ENCODE measurements around the gene TPMT.

The TPMT gene

DNA sequence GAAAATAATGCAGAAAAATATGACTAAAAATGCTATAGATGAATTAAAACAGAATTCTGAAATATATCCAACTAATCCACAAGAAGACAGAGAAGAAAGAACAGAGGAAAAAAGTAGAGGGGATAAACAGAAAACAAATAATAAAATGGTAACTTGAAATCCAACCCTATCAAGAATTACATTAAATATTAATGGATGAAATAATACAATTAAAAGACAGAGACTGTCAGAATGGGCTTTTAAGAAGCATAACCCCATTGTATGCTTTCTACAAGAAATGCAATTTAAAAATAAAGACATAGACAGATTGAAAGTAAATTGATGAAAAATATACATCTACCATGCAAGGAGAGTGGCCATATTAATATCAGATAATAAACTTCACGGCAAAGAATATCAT, 47.8 kb downstream of the TPMT start:
- no peak for DNase-seq

DNA sequence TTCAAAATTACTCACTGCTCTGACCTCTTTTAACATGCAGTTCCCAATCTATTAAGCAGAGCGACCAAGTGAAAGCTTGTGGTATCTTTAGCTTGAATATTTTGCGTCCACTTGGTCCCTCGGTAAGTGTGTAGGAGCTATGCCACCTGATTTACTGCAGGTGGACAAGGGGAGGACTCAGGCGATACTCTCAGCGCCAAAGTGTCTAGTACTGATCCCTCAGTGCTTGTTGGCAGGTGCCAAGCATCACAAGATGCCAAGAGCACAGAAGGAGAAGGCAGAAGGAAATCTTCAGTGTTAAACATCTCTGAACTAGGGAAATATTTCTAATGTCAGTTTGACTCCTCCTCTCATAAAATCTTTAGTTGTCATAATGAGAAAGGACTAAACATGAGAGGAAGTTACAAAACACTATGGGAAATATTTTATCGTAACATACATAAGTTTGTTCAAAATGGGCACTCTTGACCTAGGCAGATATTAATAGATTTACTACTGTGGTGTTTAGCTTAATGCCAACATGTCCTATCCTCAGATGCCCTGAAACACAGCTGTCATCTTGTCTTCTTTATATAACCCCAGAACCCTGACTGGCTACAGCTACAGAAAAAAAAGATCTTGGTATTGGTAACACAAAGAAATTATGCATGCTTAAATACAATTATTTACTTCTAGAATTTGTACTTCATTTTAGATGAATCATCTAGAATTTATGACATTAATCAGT, 51.9 kb downstream of the TPMT start:
- DNase-seq: no peak

DNA sequence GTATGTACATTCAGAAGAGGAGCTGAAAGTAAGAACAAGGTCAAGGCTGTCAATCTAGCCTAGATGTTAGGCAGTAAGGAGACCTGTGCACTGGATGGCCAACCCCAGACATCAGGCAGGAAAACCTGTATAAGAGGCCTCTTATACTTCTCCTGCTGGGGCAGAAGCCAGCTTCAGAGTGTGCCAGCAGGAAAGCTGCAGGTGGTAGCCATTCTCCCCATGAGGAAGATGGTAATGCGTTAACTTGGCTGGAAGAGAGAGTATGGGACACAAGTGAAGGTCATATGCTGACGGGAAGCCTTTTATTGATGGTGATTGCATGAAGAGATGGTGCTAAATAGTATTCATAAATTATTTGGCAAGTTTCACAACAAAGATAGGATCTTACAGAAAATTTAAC, 53.0 kb downstream of the TPMT start:
- no peak for DNase-seq

DNA sequence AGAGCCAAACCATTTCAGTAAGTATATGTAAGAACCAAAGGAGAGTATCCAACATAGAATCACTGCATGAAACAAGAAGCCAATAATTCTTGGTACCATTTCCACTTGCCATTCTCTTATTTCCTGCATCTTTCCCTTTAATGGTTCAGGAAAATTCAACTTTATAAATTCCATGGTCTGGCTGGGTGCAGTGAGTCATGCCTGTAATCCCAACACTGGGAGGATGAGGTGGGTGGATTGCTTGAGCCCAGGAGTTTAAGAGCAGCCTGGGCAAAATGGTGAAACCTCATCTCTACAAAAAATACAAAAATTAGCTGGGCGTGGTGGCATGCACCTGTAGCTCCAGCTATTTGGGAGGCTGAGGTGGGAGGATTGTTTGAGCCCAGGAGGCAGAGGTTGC, 53.6 kb downstream of the TPMT start:
- no peak for DNase-seq

DNA sequence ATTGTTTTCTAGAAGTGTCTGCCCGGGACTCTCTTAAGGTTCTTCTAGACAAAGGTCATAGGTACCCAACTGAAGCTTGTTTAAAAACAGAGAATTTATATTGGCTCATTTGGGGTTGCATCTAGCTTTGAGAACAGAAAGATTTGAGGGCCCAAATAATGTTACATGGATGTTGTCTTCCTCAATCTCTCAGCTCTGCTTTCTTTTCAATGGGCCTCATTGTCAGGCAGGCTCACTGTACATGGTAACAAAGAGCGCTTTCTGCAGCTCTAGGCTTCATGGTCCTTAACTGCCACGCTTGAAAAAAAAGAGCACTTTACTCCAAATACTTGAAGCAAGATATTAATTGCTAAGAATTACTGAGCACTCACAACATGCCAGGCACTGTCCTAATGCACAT, 54.6 kb downstream of the TPMT start:
- no peak for DNase-seq

DNA sequence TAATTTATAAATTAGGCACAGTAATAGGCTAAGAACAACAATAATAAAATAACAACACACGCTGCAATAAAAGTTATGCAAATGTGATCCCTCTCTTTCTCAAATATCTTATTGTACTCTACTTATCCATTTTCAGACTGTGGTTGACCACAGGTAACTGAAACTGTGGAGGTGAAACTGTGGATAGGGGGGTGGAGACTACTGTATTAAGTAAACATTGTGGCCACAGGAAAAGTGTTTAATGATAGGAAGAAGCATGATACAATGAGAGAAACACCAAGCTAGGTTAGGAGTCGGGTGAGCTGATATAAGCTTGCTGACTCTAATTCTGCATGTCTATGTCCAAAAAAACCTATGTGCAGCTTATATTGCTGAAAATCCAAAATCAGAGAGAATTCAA, 55.4 kb downstream of the TPMT start:
- no peak for DNase-seq

DNA sequence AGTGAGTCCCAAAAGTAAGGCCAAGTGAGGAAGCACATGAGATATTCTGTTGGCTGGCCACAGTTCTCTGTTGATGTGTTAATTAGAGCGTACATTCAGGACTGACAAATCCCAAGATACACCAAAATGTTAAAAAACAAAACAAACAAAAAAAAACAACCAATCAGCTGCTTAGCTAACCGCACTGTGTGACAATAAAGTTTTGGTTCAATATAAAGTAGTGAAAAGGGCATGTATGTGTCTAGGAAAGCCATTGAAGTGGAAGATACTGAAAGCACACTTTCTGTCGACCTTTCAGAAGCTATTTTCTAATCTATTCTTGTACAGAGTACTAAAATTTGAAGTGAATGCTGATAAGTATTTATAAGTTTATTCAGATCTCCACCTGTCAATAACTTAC, 58.5 kb downstream of the TPMT start:
- no peak for DNase-seq

DNA sequence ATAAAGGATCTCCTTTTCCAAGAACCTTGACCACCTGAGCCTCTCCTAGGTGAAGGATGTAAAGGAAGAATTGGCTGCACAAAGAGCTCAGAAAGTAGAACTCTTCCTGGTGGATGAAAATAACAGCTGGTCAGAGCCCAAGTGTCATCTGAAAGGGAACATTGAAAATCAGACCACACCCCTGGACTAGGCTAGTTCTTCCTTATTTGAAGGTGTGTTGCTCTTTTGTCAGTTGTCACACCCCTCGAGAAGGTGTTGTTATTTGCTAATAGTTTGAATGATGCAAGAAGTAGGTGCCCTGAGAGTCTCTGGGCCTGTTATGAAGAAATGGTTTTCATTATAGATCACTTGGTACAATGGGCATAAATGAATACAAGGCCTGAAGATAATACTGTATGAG, 63.5 kb downstream of the TPMT start:
- no peak for DNase-seq

DNA sequence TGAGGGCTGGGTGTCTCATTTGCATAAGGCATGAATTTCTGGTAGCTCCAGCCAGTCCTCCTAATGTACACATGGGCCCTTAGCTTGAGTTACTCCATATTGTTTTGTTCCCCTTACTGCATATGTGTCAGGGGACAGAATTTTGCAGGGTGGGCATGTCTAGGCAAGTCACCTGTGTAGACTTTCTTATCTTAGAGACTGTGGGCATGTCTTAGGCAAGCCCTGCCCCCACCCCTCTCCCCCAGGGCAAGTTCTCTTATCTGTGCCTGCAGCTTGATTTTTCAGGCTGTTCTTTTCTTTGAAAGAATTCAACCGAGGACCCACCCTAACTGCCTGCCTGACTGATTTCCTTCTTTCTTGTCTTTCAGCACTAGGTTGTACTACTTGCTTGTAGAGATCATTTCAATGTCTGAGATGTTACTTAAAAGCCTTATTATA, 64.5 kb downstream of the TPMT start:
- DNase-seq: no peak

DNA sequence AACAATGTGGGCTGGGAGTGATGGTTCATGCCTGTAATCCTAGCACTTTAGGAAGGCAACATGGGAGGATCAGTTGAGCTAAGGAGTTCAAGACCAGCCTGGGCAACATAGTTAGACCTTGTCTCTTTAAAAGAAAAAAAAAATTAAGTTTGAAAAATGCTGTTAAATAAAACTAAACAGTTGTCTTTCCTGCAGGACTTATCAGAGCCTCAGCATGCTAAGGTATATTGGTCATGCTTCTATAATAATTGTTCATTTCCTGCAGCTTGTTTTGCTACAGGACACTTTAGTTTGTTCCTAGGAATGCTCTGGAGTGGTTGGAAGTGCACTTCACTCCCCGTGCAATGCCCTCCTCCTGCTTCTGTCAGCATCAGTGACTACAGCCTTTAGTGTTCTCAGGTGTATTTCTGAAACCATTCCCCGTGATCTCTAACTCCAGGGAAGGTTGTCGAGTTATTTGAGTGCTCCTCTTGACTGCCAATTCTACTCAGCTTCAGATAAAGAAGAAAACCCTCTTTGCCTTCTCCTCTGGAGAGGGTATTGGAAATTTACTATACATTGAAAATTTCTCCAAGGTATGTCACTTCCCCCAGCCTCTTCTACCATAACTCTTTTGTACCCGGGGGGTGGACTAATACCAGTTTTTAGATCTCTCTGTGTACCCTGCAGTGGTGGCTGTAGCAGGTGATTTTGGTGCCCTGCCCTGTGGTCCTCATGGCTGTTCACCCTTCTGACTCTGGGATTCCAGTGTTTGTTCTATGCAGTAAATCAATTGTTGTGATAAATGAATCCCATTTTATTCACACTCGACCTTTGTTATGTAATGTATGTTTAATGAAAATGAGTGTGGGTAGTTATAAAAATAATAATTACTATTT, 66.2 kb downstream of the TPMT start:
- DNase-seq: no peak

DNA sequence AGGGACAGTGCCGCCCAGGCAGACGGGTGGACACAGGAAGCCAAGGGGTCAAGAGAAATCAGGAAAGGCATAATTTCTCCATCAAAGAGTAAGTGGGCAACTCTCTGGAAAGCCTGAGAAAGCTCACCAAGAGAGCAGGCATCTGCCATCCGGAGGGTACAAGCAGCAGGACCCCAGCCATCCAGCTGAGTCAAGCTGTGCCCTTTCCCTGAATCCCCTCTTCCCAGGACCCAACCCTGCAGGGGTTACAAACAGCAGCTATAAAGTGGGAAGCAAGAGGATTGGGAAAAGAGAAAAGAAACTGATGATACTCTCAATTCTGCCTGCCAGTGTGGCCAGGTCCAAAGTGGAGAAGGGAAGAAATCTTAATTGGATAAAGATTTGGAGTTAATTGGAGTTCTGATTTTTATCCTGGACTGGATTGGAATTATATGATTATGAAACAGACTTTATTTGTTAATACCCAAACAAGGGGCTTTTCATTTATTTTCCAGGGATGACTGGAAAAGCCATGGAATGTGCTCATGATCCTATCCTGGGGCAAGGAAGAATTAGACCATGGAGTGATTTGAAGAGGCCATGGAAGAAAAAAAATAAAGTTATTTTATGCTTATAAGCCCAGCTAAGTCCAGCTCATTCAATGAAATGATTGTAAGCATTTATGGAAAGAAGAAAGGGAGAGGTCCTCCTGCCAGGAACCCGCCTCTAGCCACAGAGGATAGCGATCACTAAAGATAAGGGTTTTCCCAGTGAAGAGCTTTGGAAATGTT, 67.3 kb downstream of the TPMT start:
- DNase-seq: no peak

DNA sequence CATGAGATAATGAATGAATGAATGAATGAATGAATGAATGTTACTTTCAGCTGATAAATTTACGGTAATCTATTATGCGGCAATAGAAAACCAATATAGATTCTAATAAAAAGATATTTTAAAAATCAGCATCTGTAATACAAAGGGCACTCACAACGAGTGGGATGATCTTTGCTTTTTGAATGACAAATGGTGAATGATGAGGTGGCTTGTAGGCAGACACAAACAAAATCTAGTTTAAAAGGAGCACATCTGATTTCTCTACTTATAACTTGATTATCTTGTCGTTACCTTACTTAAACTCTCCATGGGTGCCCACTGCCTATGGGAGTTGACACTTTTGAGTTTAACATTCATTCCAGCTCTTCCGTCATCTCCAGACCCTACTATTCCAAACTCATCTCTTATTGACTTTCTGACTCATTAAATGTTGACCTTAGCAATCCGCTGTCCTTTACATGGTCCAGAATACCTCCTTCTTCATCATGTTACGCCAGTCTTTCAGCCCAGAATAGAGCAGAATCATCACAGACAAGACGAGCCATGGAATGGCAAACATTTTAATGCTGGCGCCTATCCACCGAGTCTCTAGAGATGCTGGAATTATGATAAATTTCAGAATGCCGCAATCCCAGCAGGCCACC, 73.7 kb downstream of the TPMT start:
- DNase-seq: no peak

DNA sequence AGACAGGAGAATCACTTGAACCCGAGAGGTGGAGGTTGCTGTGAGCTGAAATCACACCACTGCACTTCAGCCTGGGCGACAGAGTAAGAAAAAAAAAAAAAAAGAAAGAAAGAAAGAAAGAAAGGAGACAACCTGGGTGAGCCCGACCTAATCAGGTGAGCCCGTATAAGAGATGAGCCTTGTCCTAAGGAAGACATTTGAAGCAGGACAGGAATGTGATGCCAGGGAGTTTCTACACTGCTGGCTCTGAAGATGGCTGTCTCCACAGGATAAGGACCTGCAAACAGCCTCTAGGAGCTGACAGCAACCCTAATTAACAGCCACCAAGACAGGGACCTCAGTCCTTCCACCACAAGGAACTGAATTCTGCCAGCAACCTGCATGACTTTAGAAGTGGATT, 74.3 kb downstream of the TPMT start:
- DNase-seq: no peak

DNA sequence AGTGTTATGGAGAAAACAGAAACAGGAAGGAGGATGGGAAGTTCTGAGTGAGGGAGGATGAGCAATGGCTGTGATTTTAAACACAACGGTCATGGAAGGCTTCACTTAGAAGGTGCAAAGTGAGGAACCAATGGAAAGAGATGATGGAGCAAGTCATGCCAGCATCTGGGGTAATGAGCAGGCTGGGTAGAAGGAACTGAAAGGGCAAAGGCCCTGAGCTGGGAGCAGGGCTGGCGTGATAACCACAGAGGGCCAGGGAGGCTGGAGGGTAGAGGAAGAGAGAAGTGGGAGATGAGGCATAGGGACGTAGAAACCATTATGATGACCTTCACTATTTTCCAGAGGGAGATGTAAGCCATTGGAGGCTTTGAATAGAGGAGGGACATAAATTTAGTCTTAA, 76.0 kb downstream of the TPMT start:
- DNase-seq: no peak

Measured in femur (tissue), 1 donor.